ENCODE data around the gene ITGA2.
"Not testable (repeated sequence)": the region's sequence is repeated elsewhere in the genome, so short reads cannot be mapped to it uniquely, and the experiment has no call there.

The ITGA2 gene

GRCh38 chr5:52961274-52961681 lies 27.9 kb upstream of the ITGA2 start:
- TF ChIP-seq TAF1 (IDR thresholded peaks at IDR 0.05; ENCODE audit: borderline replicate concordance, low read depth, low read length), result no peak
- TF ChIP-seq POLR2A (IDR thresholded peaks at IDR 0.05; ENCODE audit: low read depth, low read length), result no peak
- TF ChIP-seq POLR2AphosphoS5 (IDR thresholded peaks at IDR 0.05; ENCODE audit: low read depth, low read length), result no peak
- DNase-seq (ENCODE audit: insufficient read length) (no peak), FAIRE-seq (no peak)

- DNase-seq (ENCODE audit: insufficient read length), result no peak
- no peak for FAIRE-seq
- TF ChIP-seq TAF1 (IDR thresholded peaks at IDR 0.05; ENCODE audit: borderline replicate concordance, low read depth, low read length), result no peak
- no peak for TF ChIP-seq POLR2AphosphoS5 (IDR thresholded peaks at IDR 0.05; ENCODE audit: low read depth, low read length)
- no peak for TF ChIP-seq POLR2A (IDR thresholded peaks at IDR 0.05; ENCODE audit: low read depth, low read length)
Measured at GRCh38 chr5:52963636-52964035, 25.5 kb upstream of the ITGA2 start.

- FAIRE-seq, result no peak
- TF ChIP-seq POLR2A (IDR thresholded peaks at IDR 0.05; ENCODE audit: low read depth, low read length) (no peak), POLR2AphosphoS5 (IDR thresholded peaks at IDR 0.05; ENCODE audit: low read depth, low read length) (no peak), TAF1 (IDR thresholded peaks at IDR 0.05; ENCODE audit: borderline replicate concordance, low read depth, low read length) (no peak)
- DNase-seq (ENCODE audit: insufficient read length), result no peak
Measured at GRCh38 chr5:52964138-52964537, 25.0 kb upstream of the ITGA2 start.

- FAIRE-seq; DNase-seq (ENCODE audit: insufficient read length): not testable (repeated sequence)
Measured at GRCh38 chr5:52976157-52976556, 13.0 kb upstream of the ITGA2 start.

GRCh38 chr5:52977264-52977897 lies 11.8 kb upstream of the ITGA2 start:
- FAIRE-seq, result no peak

GRCh38 chr5:52981507-52981906 lies 7.6 kb upstream of the ITGA2 start:
- TF ChIP-seq TAF1 (IDR thresholded peaks at IDR 0.05; ENCODE audit: borderline replicate concordance, low read depth, low read length) (no peak), POLR2A (IDR thresholded peaks at IDR 0.05; ENCODE audit: low read depth, low read length) (no peak), POLR2AphosphoS5 (IDR thresholded peaks at IDR 0.05; ENCODE audit: low read depth, low read length) (no peak)
- FAIRE-seq (no peak), DNase-seq (ENCODE audit: insufficient read length) (no peak)

More at GRCh38 chr5:52977264-52977897, 11.8 kb upstream of the ITGA2 start:
- TF ChIP-seq POLR2AphosphoS5 (IDR thresholded peaks at IDR 0.05; ENCODE audit: low read depth, low read length) (no peak), TAF1 (IDR thresholded peaks at IDR 0.05; ENCODE audit: borderline replicate concordance, low read depth, low read length) (no peak), POLR2A (IDR thresholded peaks at IDR 0.05; ENCODE audit: low read depth, low read length) (no peak)
- DNase-seq (ENCODE audit: insufficient read length), result no peak

- DNase-seq (ENCODE audit: insufficient read length) (no peak), FAIRE-seq (no peak)
- TF ChIP-seq TAF1 (IDR thresholded peaks at IDR 0.05; ENCODE audit: borderline replicate concordance, low read depth, low read length), result no peak
- TF ChIP-seq POLR2A (IDR thresholded peaks at IDR 0.05; ENCODE audit: low read depth, low read length), result no peak
- no peak for TF ChIP-seq POLR2AphosphoS5 (IDR thresholded peaks at IDR 0.05; ENCODE audit: low read depth, low read length)
Measured at GRCh38 chr5:52983731-52984636, 5.2 kb upstream of the ITGA2 start.

- DNase-seq (ENCODE audit: insufficient read length), result no peak
- no peak for TF ChIP-seq TAF1 (IDR thresholded peaks at IDR 0.05; ENCODE audit: borderline replicate concordance, low read depth, low read length)
- no peak for TF ChIP-seq POLR2A (IDR thresholded peaks at IDR 0.05; ENCODE audit: low read depth, low read length)
- no peak for TF ChIP-seq POLR2AphosphoS5 (IDR thresholded peaks at IDR 0.05; ENCODE audit: low read depth, low read length)
- no peak for FAIRE-seq
Measured at GRCh38 chr5:52985306-52985705, 3.8 kb upstream of the ITGA2 start.

- FAIRE-seq (no peak), DNase-seq (ENCODE audit: insufficient read length) (no peak)
- TF ChIP-seq TAF1 (IDR thresholded peaks at IDR 0.05; ENCODE audit: borderline replicate concordance, low read depth, low read length) (no peak), POLR2A (IDR thresholded peaks at IDR 0.05; ENCODE audit: low read depth, low read length) (no peak), POLR2AphosphoS5 (IDR thresholded peaks at IDR 0.05; ENCODE audit: low read depth, low read length) (no peak)
Measured at GRCh38 chr5:52987711-52988331, 1.3 kb upstream of the ITGA2 start.

- no peak for DNase-seq (ENCODE audit: insufficient read length)
- FAIRE-seq, result no peak
- no peak for TF ChIP-seq POLR2A (IDR thresholded peaks at IDR 0.05; ENCODE audit: low read depth, low read length)
Measured at GRCh38 chr5:52988335-52989024, 672 bp upstream of the ITGA2 start.

- DNase-seq (ENCODE audit: insufficient read length) (no peak), FAIRE-seq (no peak)
Measured at GRCh38 chr5:52989781-52990527, 802 bp downstream of the ITGA2 start.

More at GRCh38 chr5:52989781-52990527, 802 bp downstream of the ITGA2 start:
- TF ChIP-seq POLR2A (IDR thresholded peaks at IDR 0.05; ENCODE audit: low read depth, low read length) (no peak), POLR2AphosphoS5 (IDR thresholded peaks at IDR 0.05; ENCODE audit: low read depth, low read length) (no peak), TAF1 (IDR thresholded peaks at IDR 0.05; ENCODE audit: borderline replicate concordance, low read depth, low read length) (no peak)
